ENCODE measurements around the gene POLR2L. TPM values are rescaled to one million over a fixed set of nuclear protein-coding genes. Genes with fewer than 3 reads are reported as not detected.
A peak's percentile ranks its signal among the peaks of the same experiment; 100 is the strongest.

The POLR2L gene
- polyA plus RNA-seq, 1 of the 3 experiments (the other 2 are of a cell fraction) = 540 TPM

DNA sequence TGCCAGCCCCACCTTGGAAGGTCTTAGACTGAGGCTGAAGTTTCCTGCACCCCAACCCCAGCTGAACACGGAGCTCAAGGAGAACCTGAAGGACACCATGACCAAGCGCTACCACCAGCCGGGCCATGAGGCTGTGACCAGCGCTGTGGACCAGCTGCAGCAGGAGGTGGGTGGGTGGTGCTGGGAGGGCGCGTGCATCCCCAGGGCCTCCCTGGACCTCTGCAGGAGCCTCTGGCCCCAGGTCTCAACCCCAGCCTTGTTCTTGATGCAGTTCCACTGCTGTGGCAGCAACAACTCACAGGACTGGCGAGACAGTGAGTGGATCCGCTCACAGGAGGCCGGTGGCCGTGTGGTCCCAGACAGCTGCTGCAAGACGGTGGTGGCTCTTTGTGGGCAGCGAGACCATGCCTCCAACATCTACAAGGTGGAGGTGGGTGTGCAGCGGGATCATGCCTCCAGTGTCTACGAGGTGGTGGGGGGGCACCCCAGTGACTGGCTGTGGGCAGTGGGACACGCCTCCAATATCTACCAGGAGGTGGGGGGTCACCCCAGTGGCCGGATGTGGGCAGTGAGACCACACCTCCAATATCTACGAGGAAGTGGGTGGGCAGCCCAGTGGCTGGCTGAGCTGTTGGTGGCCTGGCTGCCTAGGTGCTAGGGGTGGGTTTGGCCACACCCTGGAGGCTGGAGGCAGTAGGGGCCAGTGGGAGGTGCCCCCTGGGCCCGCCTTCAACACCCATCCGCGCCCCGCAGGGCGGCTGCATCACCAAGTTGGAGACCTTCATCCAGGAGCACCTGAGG is 4.9 kb downstream of the POLR2L start:
- ChIA-PET CTCF (interaction anchor here (3.8 kb wide), 1 partner anchor 10 kb away, joined by 21 read pairs; no protein-coding TSS in a partner anchor), POLR2A (interaction anchor here (0.9 kb wide), 1 partner anchor 18 kb away, joined by 3 read pairs; the partner anchor contains the start of gene PNPLA2)
- Histone ChIP-seq H3K36me3 (replicated peaks in 1 of 2; ENCODE audit: control insufficient read depth in 1 of 2, insufficient read depth in 2 of 2, low read length in 1 of 2) (peaks cover 24 to 45% of the 10 kb centered on the region in 2 experiments), H3K4me1 (ENCODE audit: control insufficient read depth in 1 of 2, insufficient read depth in 2 of 2, low read depth in 1 of 2, low read length in 1 of 2) (peaks cover 3 to 29% of the 10 kb centered on the region in 2 experiments; a peak in 2 of 4 replicates), H3K4me2 (peak overlapping the region; percentile 28; the same call in 1 of the 2 replicates), H3K9me3 (no peaks in the 10 kb centered on the region), H2AFZ (ENCODE audit: low read depth) (no peak overlapping the region), H3K27ac (ENCODE audit: low read depth in 2 of 2, low read length in 1 of 2) (0 out of 4 replicates have a peak overlapping the region, but pooled peaks of 1 of the 2 experiments have one; percentile 32), H3K9me2 (no peaks in the 10 kb centered on the region), H3F3A (replicated peaks; ENCODE audit: insufficient read depth) (peaks cover 50% of the 10 kb centered on the region), H3K79me2 (ENCODE audit: insufficient read depth) (peaks cover 87% of the 10 kb centered on the region), H3K9ac (no peak overlapping the region), H3K4me3 (ENCODE audit: low read depth in 2 of 2, low read length in 1 of 2) (no peak overlapping the region), H4K20me1 (ENCODE audit: insufficient read depth) (peaks cover 69% of the 10 kb centered on the region), H3K27me3 (ENCODE audit: insufficient read depth) (no peaks in the 10 kb centered on the region)
- 81% methylated on average over 11 of the region's 22 CpGs for WGBS (ENCODE audit: low lambda C conversion rate)
- TF ChIP-seq JUND (IDR thresholded peaks at IDR 0.05) = 0 out of 2 replicates have a peak, but pooled peaks have one; percentile 8
- no peak for TF ChIP-seq TEAD4 (IDR thresholded peaks at IDR 0.05; ENCODE audit: borderline replicate concordance, insufficient read depth)
- no peak for TF ChIP-seq TAF1 (IDR thresholded peaks at IDR 0.05; ENCODE audit: borderline replicate concordance, low read depth, low read length)
- no peak for DNase-seq

DNA sequence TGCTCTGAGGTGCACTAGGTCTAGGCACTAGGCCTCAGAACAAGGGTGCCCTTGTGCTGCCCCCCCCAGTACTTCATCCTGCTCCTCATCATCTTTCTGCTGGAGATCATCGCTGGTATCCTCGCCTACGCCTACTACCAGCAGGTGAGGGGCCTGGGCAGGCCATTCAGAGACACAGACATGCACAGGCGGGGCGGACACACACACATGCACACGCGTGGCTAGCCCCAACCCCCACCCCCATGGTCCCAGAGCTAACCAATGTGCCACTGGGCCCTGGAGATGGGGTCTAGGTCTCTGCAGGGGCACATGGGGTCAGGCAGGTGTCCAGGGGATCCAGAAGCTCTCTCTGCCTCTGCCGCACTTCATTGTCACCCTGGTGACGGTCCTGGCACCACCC is 5.6 kb downstream of the POLR2L start:
- Histone ChIP-seq H3K4me1 (ENCODE audit: control insufficient read depth in 1 of 2, insufficient read depth in 2 of 2, low read depth in 1 of 2, low read length in 1 of 2) (peaks cover 6 to 36% of the 10 kb centered on the region in 2 experiments; a peak in 3 of 4 replicates), H3K27me3 (ENCODE audit: insufficient read depth) (no peaks in the 10 kb centered on the region), H2AFZ (ENCODE audit: low read depth) (no peak overlapping the region), H4K20me1 (ENCODE audit: insufficient read depth) (peaks cover 63% of the 10 kb centered on the region), H3K4me3 (ENCODE audit: low read depth in 2 of 2, low read length in 1 of 2) (no peak overlapping the region), H3F3A (replicated peaks; ENCODE audit: insufficient read depth) (peaks cover 50% of the 10 kb centered on the region), H3K9me3 (no peaks in the 10 kb centered on the region), H3K79me2 (ENCODE audit: insufficient read depth) (peaks cover 87% of the 10 kb centered on the region), H3K9ac (no peak overlapping the region), H3K27ac (ENCODE audit: low read depth in 2 of 2, low read length in 1 of 2) (peak overlapping the region in 1 of 2 experiments; percentile 32; a peak in 2 of 4 replicates), H3K4me2 (peak overlapping the region; percentile 28; the same call in 1 of the 2 replicates), H3K36me3 (replicated peaks in 1 of 2; ENCODE audit: control insufficient read depth in 1 of 2, insufficient read depth in 2 of 2, low read length in 1 of 2) (peaks cover 22 to 45% of the 10 kb centered on the region in 2 experiments), H3K9me2 (no peaks in the 10 kb centered on the region)
- DNase-seq = no peak
- ChIA-PET POLR2A (no interaction called here), CTCF (interaction anchor here (3.8 kb wide), 1 partner anchor 11 kb away, joined by 21 read pairs; no protein-coding TSS in a partner anchor)
- 95% methylated on average over 4 of the region's 9 CpGs for WGBS (ENCODE audit: low lambda C conversion rate)
- TF ChIP-seq TEAD4 (IDR thresholded peaks at IDR 0.05; ENCODE audit: borderline replicate concordance, insufficient read depth) = no peak
- no peak for TF ChIP-seq MEF2A (IDR thresholded peaks at IDR 0.05; ENCODE audit: borderline replicate concordance, low read depth)
- TF ChIP-seq EP300 (IDR thresholded peaks at IDR 0.05; ENCODE audit: borderline replicate concordance in 1 of 2, low read depth in 1 of 2, low read length in 1 of 2) = no peak
- TF ChIP-seq, protein P1, sequence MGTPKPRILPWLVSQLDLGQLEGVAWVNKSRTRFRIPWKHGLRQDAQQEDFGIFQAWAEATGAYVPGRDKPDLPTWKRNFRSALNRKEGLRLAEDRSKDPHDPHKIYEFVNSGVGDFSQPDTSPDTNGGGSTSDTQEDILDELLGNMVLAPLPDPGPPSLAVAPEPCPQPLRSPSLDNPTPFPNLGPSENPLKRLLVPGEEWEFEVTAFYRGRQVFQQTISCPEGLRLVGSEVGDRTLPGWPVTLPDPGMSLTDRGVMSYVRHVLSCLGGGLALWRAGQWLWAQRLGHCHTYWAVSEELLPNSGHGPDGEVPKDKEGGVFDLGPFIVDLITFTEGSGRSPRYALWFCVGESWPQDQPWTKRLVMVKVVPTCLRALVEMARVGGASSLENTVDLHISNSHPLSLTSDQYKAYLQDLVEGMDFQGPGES (IDR thresholded peaks at IDR 0.05; ENCODE audit: low read depth, low read length) = no peak
- TF ChIP-seq GATA2 (CRISPR knock-in tag; IDR thresholded peaks at IDR 0.05) = no peak
- TF ChIP-seq NRF1 (IDR thresholded peaks at IDR 0.05; ENCODE audit: low read depth, low read length) = no peak
- TF ChIP-seq SMC3 (IDR thresholded peaks at IDR 0.05; ENCODE audit: low read depth, low read length) = no peak
- no peak for TF ChIP-seq CHD2 (IDR thresholded peaks at IDR 0.05; ENCODE audit: low read length, partially characterized antibody)
- TF ChIP-seq MXI1 (IDR thresholded peaks at IDR 0.05; ENCODE audit: low read depth, low read length) = no peak
- TF ChIP-seq RAD21 (IDR thresholded peaks at IDR 0.05; ENCODE audit: low read length) = no peak
- no peak for TF ChIP-seq FOXM1 (IDR thresholded peaks at IDR 0.05; ENCODE audit: low read depth)
- TF ChIP-seq TCF12 (IDR thresholded peaks at IDR 0.05) = no peak
- TF ChIP-seq RXRA (IDR thresholded peaks at IDR 0.05; ENCODE audit: borderline replicate concordance, low read depth) = no peak

All from SK-N-SH (cell line).